Suprapubic skin (tissue), 4 donors: ENCODE measurements around the gene RARB. TPM values are rescaled to one million over a fixed set of nuclear protein-coding genes. Genes with fewer than 3 reads are reported as not detected.

Experiments used
- DNase-seq, 2 donors: peaks; one replicate each; pipeline ENCODE4 v3.0.0-alpha.2; 2019; ENCODE audit warnings: low spot score in 2 of 2
- H3K27ac ChIP-seq: fragments of 200-600 bp; sonication (generic); one replicate; pipeline ENCODE4 v1.5.1; 2019
- H3K27me3 ChIP-seq: fragments of 200-600 bp; sonication (generic); one replicate; pipeline ENCODE4 v1.5.1; 2019
- H3K36me3 ChIP-seq: fragments of 200-600 bp; sonication (generic); one replicate; pipeline ENCODE4 v1.5.1; 2019
- H3K4me1 ChIP-seq: fragments of 200-600 bp; sonication (generic); one replicate; pipeline ENCODE4 v1.5.1; 2019
- H3K4me3 ChIP-seq: fragments of 200-600 bp; sonication (generic); one replicate; pipeline ENCODE4 v1.5.1; 2019; ENCODE audit warnings: mild to moderate bottlenecking
- H3K9me3 ChIP-seq: fragments of 200-600 bp; sonication (generic); one replicate; pipeline ENCODE4 v1.5.1; 2019
- EP300 ChIP-seq: sonication (generic); formaldehyde crosslinking; IDR thresholded peaks from one replicate; pipeline ENCODE4 v1.6.1; 2017; ENCODE audit warnings: antibody characterized with exemption
- POLR2A ChIP-seq, 2 donors: fragments of 450-650 bp; IDR thresholded peaks; one replicate each; pipeline ENCODE4 v1.6.1; 2017; ENCODE audit warnings: antibody characterized with exemption in 2 of 2, mild to moderate bottlenecking in 2 of 2, moderate library complexity in 2 of 2
- POLR2AphosphoS5 ChIP-seq, 3 donors: sonication (generic); formaldehyde crosslinking; IDR thresholded peaks; one replicate each; pipeline ENCODE4 v1.6.1; 2017; ENCODE audit warnings: antibody characterized with exemption in 3 of 3
- WGBS: methylation state at CpG from one replicate; pipeline ENCODE4 v1.1.5; 2018; 5-methylcytosine and 5-hydroxymethylcytosine counted together
- total RNA-seq, 4 donors: library from RNA; depleted of rRNA; stranded (reverse); fragments of >200 nt; gene quantifications; one replicate each; pipeline ENCODE4 v1.1.0, GENCODE V29; 2016
- TF ChIP-seq, protein P1 (sequence below), 2 donors: fragments of 200-600 bp in 1 of 2; fragments of 450-650 bp in 1 of 2; sonication (generic) in 1 of 2; IDR thresholded peaks; one replicate each; pipeline ENCODE4 v1.5.1; 2016 to 2019; ENCODE audit warnings: antibody characterized with exemption in 2 of 2, mild to moderate bottlenecking in 1 of 2, moderate library complexity in 1 of 2

Gene RARB
- total RNA-seq, 4 donors from 2014 or later, result 1.3 to 3.9 (median 1.5) TPM

DNA sequence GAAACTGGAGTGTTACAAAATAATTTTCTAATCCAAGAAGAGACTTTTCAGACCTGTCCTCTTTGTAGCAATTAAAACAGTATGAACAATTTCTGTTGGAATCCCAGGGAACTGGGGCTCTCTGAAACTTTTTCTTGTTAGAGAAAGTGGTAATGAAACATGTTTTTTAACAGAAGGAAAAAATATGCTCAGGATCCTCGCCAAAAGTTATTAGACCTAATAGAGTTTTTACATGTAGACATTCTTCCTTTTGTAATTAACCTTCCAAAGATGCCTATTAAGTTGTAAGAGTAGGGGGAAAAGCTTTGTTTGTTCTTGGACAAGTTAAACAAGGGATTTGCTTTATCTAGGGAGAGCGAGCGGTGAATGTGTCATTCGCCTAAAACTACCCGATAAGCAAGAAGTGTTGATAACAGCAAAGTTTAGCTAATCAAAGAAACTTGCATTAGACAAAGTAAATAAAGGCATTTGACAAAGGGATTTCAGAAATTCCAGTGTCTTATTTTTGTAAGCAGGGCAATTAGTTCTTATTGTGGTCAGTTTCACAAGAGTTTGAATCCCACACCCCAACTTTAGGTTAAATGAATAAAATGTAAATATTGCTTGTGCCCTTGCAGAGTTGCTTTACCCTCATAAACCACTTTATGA, 2.3 kb downstream of the RARB start:
- 56% methylated on average over 5 of the region's 5 CpGs for WGBS
- H3K4me1 ChIP-seq, result peaks cover 12% of the 10 kb centered on the region
- TF ChIP-seq EP300 (no peak), POLR2A (IDR thresholded peaks at IDR 0.05) (no peak), POLR2AphosphoS5 (IDR thresholded peaks at IDR 0.05) (no peak)
- TF ChIP-seq, protein P1, sequence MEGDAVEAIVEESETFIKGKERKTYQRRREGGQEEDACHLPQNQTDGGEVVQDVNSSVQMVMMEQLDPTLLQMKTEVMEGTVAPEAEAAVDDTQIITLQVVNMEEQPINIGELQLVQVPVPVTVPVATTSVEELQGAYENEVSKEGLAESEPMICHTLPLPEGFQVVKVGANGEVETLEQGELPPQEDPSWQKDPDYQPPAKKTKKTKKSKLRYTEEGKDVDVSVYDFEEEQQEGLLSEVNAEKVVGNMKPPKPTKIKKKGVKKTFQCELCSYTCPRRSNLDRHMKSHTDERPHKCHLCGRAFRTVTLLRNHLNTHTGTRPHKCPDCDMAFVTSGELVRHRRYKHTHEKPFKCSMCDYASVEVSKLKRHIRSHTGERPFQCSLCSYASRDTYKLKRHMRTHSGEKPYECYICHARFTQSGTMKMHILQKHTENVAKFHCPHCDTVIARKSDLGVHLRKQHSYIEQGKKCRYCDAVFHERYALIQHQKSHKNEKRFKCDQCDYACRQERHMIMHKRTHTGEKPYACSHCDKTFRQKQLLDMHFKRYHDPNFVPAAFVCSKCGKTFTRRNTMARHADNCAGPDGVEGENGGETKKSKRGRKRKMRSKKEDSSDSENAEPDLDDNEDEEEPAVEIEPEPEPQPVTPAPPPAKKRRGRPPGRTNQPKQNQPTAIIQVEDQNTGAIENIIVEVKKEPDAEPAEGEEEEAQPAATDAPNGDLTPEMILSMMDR (IDR thresholded peaks at IDR 0.05), result no peak
- H3K27me3 ChIP-seq, result no peaks in the 10 kb centered on the region
- H3K36me3 ChIP-seq, result no peaks in the 10 kb centered on the region
- no peaks in the 10 kb centered on the region for H3K9me3 ChIP-seq
- peak overlapping the region; percentile 56 for H3K4me3 ChIP-seq
- no peak for DNase-seq
- H3K27ac ChIP-seq, result no peak overlapping the region

DNA sequence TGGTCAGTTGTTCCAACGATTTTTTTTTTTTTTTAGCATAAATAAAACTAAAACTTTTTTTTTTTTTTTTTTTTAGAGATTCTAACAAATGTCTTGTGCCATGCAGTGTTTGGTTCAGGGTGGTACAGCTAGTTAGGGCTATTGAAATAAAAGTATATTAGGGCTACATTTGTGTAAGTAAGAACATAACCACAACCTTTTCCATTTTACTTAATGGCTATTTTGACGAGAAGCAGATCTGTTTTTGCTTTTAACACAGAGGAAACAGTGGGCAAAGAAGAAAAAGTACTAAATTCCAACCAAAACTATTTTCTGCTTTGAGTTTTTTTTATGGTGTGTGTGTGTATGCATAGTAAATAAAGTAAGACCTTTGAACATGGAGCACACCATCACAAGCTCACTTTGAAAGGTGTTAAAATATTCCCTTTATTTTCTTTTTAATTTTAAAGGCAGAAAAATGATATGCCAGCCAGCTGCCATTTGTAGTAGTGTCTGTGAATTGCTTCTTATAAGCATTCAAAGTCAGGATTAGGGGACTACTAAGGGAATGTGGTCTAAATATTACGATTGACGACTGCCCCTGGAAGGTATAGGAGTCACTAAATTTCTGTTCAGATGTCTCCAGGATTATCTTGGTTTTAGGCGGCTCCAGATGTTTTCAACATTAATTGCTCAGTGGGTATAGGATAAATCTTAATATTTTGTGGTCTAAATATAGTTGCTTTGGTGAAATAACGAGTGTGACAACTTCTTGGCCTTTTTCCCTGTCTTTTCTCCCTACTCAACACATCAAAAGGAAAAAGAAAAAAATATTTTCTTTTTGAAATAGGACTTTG, 3.1 kb downstream of the RARB start:
- Histone ChIP-seq H3K4me1 (peaks cover 12% of the 10 kb centered on the region), H3K27ac (no peak overlapping the region)

DNA sequence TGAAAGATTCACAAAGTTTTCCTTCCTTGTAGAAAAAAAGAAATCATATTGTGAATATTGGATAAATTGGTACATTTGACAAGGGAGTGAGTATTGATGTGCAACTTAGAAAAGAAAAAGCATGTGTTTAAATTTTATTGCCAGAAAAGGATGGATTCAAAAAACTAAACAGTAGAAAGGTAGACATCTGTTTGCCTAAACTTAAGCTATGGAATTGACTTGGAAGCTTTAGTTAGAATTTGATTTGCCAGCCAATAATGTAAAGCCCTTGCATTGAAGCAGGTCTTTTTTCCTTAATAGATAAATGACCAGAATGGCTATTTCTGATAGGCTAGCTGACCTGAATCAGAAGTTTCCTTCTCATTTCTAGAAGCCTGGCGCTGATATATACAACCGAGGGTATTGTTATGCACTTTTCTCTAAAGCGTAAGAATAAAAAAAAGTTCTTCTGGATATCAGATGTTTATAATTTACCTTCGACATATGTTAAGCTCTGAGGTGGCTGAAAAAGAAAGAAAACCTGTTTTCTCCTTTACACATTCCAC, 4.2 kb downstream of the RARB start:
- H3K4me3 ChIP-seq, result no peak overlapping the region
- H3K4me1 ChIP-seq, result peaks cover 12% of the 10 kb centered on the region
- no peak overlapping the region for H3K27ac ChIP-seq

More for the DNA sequence above, 3.1 kb downstream of the RARB start:
- peak overlapping the region; percentile 56 for H3K4me3 ChIP-seq
- no peaks in the 10 kb centered on the region for H3K36me3 ChIP-seq
- DNase-seq, result no peak
- no peaks in the 10 kb centered on the region for H3K27me3 ChIP-seq
- TF ChIP-seq EP300 (no peak), POLR2A (IDR thresholded peaks at IDR 0.05) (no peak), POLR2AphosphoS5 (IDR thresholded peaks at IDR 0.05) (no peak)
- TF ChIP-seq, protein P1 (IDR thresholded peaks at IDR 0.05), result no peak
- no peaks in the 10 kb centered on the region for H3K9me3 ChIP-seq
- 53% methylated on average over 6 of the region's 6 CpGs for WGBS

DNA sequence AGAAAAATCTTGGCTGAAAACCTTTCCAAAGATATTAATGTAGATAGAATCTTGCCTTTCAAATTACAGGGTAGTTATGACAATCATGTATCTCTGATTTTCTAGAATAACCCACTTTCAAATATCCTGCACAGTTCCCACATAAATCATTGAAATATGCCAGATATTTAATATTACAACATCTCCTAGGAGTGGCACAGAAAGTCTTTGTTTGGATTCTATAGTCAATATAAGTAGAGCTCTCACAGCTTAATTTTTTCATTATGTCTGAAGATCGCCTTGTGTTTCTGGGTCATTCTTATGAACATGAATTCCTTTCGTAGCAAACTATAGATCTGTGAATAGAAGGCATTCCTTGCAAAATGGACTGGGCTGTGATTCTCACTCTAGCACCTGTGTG, 5.0 kb downstream of the RARB start:
- no peaks in the 10 kb centered on the region for H3K36me3 ChIP-seq
- no peaks in the 10 kb centered on the region for H3K9me3 ChIP-seq
- H3K4me1 ChIP-seq, result peaks cover 4% of the 10 kb centered on the region
- H3K27ac ChIP-seq, result no peak overlapping the region
- TF ChIP-seq POLR2AphosphoS5 (IDR thresholded peaks at IDR 0.05) (no peak), POLR2A (IDR thresholded peaks at IDR 0.05) (no peak), EP300 (no peak)
- TF ChIP-seq, protein P1 (IDR thresholded peaks at IDR 0.05), result no peak
- no peak overlapping the region for H3K4me3 ChIP-seq
- H3K27me3 ChIP-seq, result no peaks in the 10 kb centered on the region
- WGBS, result 85% methylated on average over 2 of the region's 2 CpGs
- no peak for DNase-seq

More for the DNA sequence above, 4.2 kb downstream of the RARB start:
- 76% methylated on average over 4 of the region's 4 CpGs for WGBS
- no peaks in the 10 kb centered on the region for H3K9me3 ChIP-seq
- TF ChIP-seq, protein P1 (IDR thresholded peaks at IDR 0.05), result no peak
- no peak for TF ChIP-seq EP300
- no peak for TF ChIP-seq POLR2A (IDR thresholded peaks at IDR 0.05)
- TF ChIP-seq POLR2AphosphoS5 (IDR thresholded peaks at IDR 0.05), result no peak
- H3K36me3 ChIP-seq, result no peaks in the 10 kb centered on the region
- no peaks in the 10 kb centered on the region for H3K27me3 ChIP-seq
- no peak for DNase-seq

DNA sequence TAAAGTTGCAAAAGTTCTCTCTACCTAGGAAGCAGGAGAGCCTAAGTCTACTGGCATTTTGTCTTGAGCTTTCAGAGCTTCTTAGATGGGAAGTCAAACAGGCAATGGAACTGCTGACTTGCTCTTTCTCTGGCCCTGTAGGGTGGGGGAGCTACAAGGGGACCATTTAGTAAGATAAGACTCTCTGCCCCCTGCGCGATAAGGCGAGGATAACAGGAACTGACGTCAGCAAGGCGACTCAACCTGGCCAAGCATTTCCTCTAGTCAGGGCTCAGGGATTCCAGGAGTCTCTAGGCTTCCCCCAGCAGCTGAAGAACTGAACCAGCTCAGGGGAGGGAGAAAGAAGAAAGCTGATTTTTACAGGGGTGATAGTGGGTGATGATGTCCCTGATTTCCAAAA, 5.8 kb downstream of the RARB start:
- TF ChIP-seq POLR2A (IDR thresholded peaks at IDR 0.05) (no peak), EP300 (no peak), POLR2AphosphoS5 (IDR thresholded peaks at IDR 0.05) (no peak)
- TF ChIP-seq, protein P1 (IDR thresholded peaks at IDR 0.05), result no peak
- Histone ChIP-seq H3K27ac (no peak overlapping the region), H3K9me3 (no peaks in the 10 kb centered on the region), H3K27me3 (no peaks in the 10 kb centered on the region), H3K36me3 (no peaks in the 10 kb centered on the region), H3K4me3 (no peak overlapping the region), H3K4me1 (peaks cover 1% of the 10 kb centered on the region)
- DNase-seq, result no peak
- WGBS, result 81% methylated on average over 5 of the region's 5 CpGs
